Measurements from ENCODE around the gene TMEM253.

- TF ChIP-seq CTCF (IDR thresholded peaks at IDR 0.05; ENCODE audit: insufficient read depth, low read length, poor library complexity, severe bottlenecking) (no peak), EZH2phosphoT487 (conservative IDR thresholded peaks at IDR 0.05; ENCODE audit: low read length) (no peak)
These were observed 1.8 kb upstream of the TMEM253 start for GRCh38 chr14:21098892-21099595.

All from SU-DHL-6 (cell line).